ENCODE results near the gene PAQR9. TPM values are rescaled to one million over a fixed set of nuclear protein-coding genes. Genes with fewer than 3 reads are reported as not detected.

PAQR9 gene
- total and polyA plus RNA-seq, 9 donors: 0.04 to 0.08 (median 0.07) TPM; not detected in 6

- TF ChIP-seq POLR2A (IDR thresholded peaks at IDR 0.05) (no peak), EP300 (IDR thresholded peaks at IDR 0.05) (no peak), CTCF (IDR thresholded peaks at IDR 0.05) (no peak)
- Histone ChIP-seq H3K27ac (no peak overlapping the region), H3K4me3 (no peak overlapping the region), H3K27me3 (no peaks in the 10 kb centered on the region), H3K4me1 (ENCODE audit: insufficient read depth) (no peaks in the 10 kb centered on the region), H3K36me3 (no peaks in the 10 kb centered on the region), H3K9me3 (no peaks in the 10 kb centered on the region)
- no peak for DNase-seq
- 87 to 90% (median 88%) methylated on average over 4 of the region's 4 CpGs for WGBS, 3 donors
- intact Hi-C loops (cut with DNase I): no loop called here
These were observed 12.0 kb upstream of the PAQR9 start for GRCh38 chr3:142975316-142975995.

- Histone ChIP-seq H3K4me3 (no peak overlapping the region), H3K9me3 (no peaks in the 10 kb centered on the region), H3K27me3 (no peaks in the 10 kb centered on the region), H3K36me3 (no peaks in the 10 kb centered on the region), H3K27ac (no peak overlapping the region), H3K4me1 (ENCODE audit: insufficient read depth) (no peaks in the 10 kb centered on the region)
- 72 to 78% (median 76%) methylated on average over 8 of the region's 8 CpGs for WGBS, 3 donors
- intact Hi-C loops (cut with DNase I): no loop called here
- no peak for DNase-seq
- no peak for TF ChIP-seq EP300 (IDR thresholded peaks at IDR 0.05)
- no peak for TF ChIP-seq CTCF (IDR thresholded peaks at IDR 0.05)
- TF ChIP-seq POLR2A (IDR thresholded peaks at IDR 0.05): no peak
These were observed 9.9 kb upstream of the PAQR9 start for GRCh38 chr3:142973217-142974009.

DNA sequence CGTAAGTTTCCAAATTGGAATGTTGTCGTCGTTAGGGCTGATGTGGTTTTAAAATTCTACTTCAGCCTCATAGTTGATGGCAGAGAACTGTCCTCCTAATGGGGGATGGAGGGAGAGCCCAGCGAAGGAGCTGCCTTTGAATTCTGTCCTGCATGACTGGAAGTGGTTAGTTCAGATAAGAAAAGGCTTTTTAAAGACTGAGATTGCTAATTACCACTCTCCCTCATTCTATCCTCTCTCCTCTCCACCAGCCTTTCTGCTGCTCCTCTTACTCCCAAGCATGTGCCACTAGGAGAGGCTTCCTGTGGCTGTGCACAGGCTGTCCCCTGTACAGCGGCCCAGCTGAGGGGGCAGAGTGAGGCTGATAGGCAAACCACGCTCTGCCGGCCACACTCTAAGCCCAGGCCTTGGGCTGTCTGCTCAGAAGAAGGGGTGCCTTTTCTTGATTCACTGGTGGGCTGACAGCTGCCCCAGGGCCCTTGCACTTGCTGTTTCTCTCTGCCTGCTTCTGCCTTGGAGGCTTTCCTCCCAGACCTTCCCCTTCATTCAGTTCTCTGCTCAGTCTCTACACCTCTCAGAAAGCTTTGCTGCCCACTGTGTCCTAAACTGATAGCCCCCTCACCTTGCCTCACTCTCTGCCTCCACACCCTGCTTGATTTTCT, 8.7 kb upstream of the PAQR9 start:
- no peak overlapping the region for H3K4me3 ChIP-seq
- WGBS, 3 donors: 72 to 74% (median 73%) methylated on average over 7 of the region's 7 CpGs
- H3K36me3 ChIP-seq: no peaks in the 10 kb centered on the region

More for the DNA sequence above, 8.7 kb upstream of the PAQR9 start:
- DNase-seq: no peak
- no peaks in the 10 kb centered on the region for H3K27me3 ChIP-seq
- no peaks in the 10 kb centered on the region for H3K4me1 ChIP-seq (ENCODE audit: insufficient read depth)
- no peak overlapping the region for H3K27ac ChIP-seq
- H3K9me3 ChIP-seq: no peaks in the 10 kb centered on the region
- TF ChIP-seq CTCF (IDR thresholded peaks at IDR 0.05): no peak
- TF ChIP-seq EP300 (IDR thresholded peaks at IDR 0.05): no peak
- TF ChIP-seq POLR2A (IDR thresholded peaks at IDR 0.05): no peak
- intact Hi-C loops (cut with DNase I): no loop called here
